ENCODE data around the gene HLA-DMB. TPM values are rescaled to one million over a fixed set of nuclear protein-coding genes. Genes with fewer than 3 reads are reported as not detected.

Gene HLA-DMB
- total RNA-seq, 1 experiment from 2014 or later = 0.34 TPM

- no peak overlapping the region for H3K4me3 ChIP-seq (ENCODE audit: low read depth, low read length, poor library complexity, severe bottlenecking)
- no peaks in the 10 kb centered on the region for H3K27me3 ChIP-seq (replicated peaks; ENCODE audit: insufficient read depth, low read depth, low read length, poor library complexity)
- intact Hi-C loops (cut with micrococcal nuclease; ENCODE audit: unreplicated experiment) = no loop called here
- no peak overlapping the region for H3K27ac ChIP-seq (ENCODE audit: low read depth, low read length, poor library complexity, severe bottlenecking)
- no peaks in the 10 kb centered on the region for H3K36me3 ChIP-seq (ENCODE audit: insufficient read depth, low read length, poor library complexity, severe bottlenecking)
- CTCF ChIA-PET = no interaction called here
- H3K9me3 ChIP-seq (ENCODE audit: low read depth, low read length, poor library complexity, severe bottlenecking) = no peaks in the 10 kb centered on the region
- no TSS peak for BruUV-seq (replicated peaks)
- H3K4me1 ChIP-seq (ENCODE audit: insufficient read depth, low read length, poor library complexity, severe bottlenecking) = no peaks in the 10 kb centered on the region
- TF ChIP-seq, protein P1, sequence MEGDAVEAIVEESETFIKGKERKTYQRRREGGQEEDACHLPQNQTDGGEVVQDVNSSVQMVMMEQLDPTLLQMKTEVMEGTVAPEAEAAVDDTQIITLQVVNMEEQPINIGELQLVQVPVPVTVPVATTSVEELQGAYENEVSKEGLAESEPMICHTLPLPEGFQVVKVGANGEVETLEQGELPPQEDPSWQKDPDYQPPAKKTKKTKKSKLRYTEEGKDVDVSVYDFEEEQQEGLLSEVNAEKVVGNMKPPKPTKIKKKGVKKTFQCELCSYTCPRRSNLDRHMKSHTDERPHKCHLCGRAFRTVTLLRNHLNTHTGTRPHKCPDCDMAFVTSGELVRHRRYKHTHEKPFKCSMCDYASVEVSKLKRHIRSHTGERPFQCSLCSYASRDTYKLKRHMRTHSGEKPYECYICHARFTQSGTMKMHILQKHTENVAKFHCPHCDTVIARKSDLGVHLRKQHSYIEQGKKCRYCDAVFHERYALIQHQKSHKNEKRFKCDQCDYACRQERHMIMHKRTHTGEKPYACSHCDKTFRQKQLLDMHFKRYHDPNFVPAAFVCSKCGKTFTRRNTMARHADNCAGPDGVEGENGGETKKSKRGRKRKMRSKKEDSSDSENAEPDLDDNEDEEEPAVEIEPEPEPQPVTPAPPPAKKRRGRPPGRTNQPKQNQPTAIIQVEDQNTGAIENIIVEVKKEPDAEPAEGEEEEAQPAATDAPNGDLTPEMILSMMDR (conservative IDR thresholded peaks at IDR 0.05; ENCODE audit: low read depth, low read length) = no peak
- TF ChIP-seq EZH2 (IDR thresholded peaks at IDR 0.05; ENCODE audit: borderline replicate concordance, low read depth, low read length, poor library complexity, severe bottlenecking) = no peak
- DNase-seq (ENCODE audit: low spot score) = no peak
- POLR2A ChIA-PET (ENCODE audit: low non-redundant PET) = no interaction called here
Measured at GRCh38 chr6:32906539-32906938, 34.3 kb downstream of the HLA-DMB start.

DNA sequence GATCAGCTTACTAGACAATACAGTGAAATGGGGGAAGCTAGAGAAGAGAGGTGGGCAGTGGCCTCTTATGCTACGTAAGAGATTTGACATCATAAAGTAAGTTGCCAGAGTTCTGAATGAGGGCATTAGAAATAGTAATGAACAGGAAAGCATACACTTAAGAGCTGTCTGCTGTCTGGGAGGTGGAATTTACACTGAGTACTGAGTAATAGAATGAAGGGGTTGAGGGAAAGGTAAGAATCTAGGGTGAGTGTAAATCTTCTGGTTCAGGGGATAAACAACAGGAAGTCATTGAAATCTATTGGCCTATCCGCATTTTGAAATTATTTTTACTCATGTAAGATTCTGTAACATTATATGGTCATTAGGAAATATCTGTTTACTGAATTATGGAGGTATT, 35.8 kb downstream of the HLA-DMB start:
- Histone ChIP-seq H3K27me3 (replicated peaks; ENCODE audit: insufficient read depth, low read depth, low read length, poor library complexity) (no peaks in the 10 kb centered on the region), H3K9me3 (ENCODE audit: low read depth, low read length, poor library complexity, severe bottlenecking) (no peaks in the 10 kb centered on the region), H3K27ac (ENCODE audit: low read depth, low read length, poor library complexity, severe bottlenecking) (no peak overlapping the region), H3K36me3 (ENCODE audit: insufficient read depth, low read length, poor library complexity, severe bottlenecking) (peaks cover 4% of the 10 kb centered on the region), H3K4me3 (ENCODE audit: low read depth, low read length, poor library complexity, severe bottlenecking) (no peak overlapping the region), H3K4me1 (ENCODE audit: insufficient read depth, low read length, poor library complexity, severe bottlenecking) (no peaks in the 10 kb centered on the region)
- no peak for DNase-seq (ENCODE audit: low spot score)
- ChIA-PET POLR2A (ENCODE audit: low non-redundant PET) (no interaction called here), CTCF (interaction anchor here (0.6 to 0.8 kb wide), 2 partner anchors 11 to 28 kb away, joined by 3 to 8 read pairs; no protein-coding TSS in a partner anchor)
- TF ChIP-seq, protein P1 (conservative IDR thresholded peaks at IDR 0.05; ENCODE audit: low read depth, low read length) = no peak
- TF ChIP-seq EZH2 (IDR thresholded peaks at IDR 0.05; ENCODE audit: borderline replicate concordance, low read depth, low read length, poor library complexity, severe bottlenecking) = no peak
- intact Hi-C loops (cut with micrococcal nuclease; ENCODE audit: unreplicated experiment) = no loop called here
- BruUV-seq (replicated peaks) = no TSS peak

GRCh38 chr6:32903952-32904351, 36.9 kb downstream of the HLA-DMB start:
- Histone ChIP-seq H3K36me3 (ENCODE audit: insufficient read depth, low read length, poor library complexity, severe bottlenecking) (peaks cover 4% of the 10 kb centered on the region), H3K9me3 (ENCODE audit: low read depth, low read length, poor library complexity, severe bottlenecking) (no peaks in the 10 kb centered on the region), H3K4me3 (ENCODE audit: low read depth, low read length, poor library complexity, severe bottlenecking) (no peak overlapping the region), H3K27ac (ENCODE audit: low read depth, low read length, poor library complexity, severe bottlenecking) (no peak overlapping the region), H3K4me1 (ENCODE audit: insufficient read depth, low read length, poor library complexity, severe bottlenecking) (no peaks in the 10 kb centered on the region), H3K27me3 (replicated peaks; ENCODE audit: insufficient read depth, low read depth, low read length, poor library complexity) (no peaks in the 10 kb centered on the region)
- TF ChIP-seq, protein P1 (conservative IDR thresholded peaks at IDR 0.05; ENCODE audit: low read depth, low read length) = no peak
- DNase-seq (ENCODE audit: low spot score) = no peak
- intact Hi-C loops (cut with micrococcal nuclease; ENCODE audit: unreplicated experiment) = no loop called here
- BruUV-seq (replicated peaks) = no TSS peak
- ChIA-PET CTCF (no interaction called here), POLR2A (ENCODE audit: low non-redundant PET) (no interaction called here)
